HG03354 (cell line): ENCODE data around the gene AHNAK.
"Not testable (repeated sequence)": the region's sequence is repeated elsewhere in the genome, so short reads cannot be mapped to it uniquely, and the experiment has no call there.

Experiments used
- ATAC-seq: cut with Tn5 transposase; IDR thresholded peaks from one replicate; pipeline ENCODE4 v1.9.1; 2021; ENCODE audit warnings: mild to moderate bottlenecking; ENCODE audit not compliant: unreplicated experiment, poor library complexity, severe bottlenecking

The AHNAK gene

DNA sequence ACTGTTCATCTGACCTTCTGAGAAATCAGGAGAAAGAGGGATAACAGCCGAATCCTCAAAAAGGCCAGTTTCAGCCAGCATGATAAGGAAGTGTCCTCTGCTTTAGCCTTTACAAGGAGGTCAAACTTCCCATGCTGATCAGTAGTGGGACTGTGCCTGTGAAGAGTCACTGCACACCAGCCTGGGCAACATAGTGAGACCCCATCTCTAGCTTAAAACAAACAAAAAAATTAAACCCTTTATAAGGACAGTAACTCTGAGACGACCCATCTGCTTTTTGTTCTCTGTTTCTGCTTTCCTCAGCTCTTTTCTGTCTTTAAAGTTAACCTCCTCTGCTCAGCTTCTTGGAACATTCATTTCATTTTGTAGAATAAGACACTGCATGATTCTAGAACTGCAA, 78.0 kb downstream of the AHNAK start:
- no peak for ATAC-seq

DNA sequence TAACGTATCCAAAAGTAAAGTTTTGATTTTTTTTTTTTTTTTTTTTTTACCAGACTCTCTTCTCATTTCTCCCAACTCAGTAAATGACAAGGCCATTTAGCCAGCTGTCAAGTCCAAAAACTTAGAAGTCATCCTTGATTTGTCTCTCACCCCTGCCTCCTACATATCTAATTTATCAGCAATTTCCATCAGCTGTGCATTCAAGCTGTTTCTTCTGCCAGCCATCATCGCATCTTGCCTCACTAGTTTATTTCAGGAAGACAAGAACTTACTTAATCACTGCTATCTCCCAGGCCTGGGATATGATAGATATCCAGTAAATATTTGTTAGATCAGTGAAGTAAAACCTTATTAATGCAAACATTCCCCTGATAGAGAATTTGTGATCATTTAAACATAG, 80.2 kb downstream of the AHNAK start:
- ATAC-seq = no peak

DNA sequence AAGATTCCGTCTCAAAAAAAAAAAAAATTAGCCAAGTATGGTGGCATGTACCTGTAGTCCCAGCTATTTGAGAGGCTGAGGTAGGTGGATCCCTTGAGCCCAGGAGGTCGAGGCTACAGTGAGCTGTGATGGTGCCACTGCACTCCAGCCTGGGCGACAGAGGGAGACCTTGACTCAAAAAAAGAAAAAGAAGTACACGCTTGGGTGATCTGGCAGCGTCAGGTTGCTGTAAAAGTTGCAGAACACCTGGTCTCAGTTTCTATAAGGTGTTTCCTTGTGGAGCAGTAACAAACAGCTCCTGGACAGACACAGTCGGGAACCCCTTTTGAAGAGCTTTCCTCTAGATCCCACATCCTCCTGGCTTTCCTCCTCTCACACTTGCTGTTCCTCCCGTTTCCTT, 82.0 kb downstream of the AHNAK start:
- no peak for ATAC-seq

DNA sequence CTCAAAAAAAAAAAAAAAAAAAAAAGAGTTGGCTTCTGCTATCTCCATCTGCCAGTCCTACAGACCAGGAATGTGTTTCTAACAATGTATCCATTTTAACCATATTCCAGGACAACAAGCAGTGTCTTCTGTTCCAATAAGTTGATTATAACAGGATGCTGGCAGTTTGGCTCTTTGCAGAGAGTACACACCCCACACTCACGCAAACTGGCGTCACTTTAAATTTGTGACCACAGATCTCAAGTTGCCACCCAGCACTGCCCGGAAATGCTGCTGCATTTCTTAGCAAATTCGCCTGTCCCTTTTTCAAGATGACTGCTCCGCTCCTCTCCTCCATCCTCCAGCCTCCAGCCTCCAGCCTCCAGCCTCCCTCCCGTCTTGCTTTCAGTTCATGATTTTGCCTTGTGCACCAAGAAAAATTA, 83.5 kb downstream of the AHNAK start:
- ATAC-seq = no peak

DNA sequence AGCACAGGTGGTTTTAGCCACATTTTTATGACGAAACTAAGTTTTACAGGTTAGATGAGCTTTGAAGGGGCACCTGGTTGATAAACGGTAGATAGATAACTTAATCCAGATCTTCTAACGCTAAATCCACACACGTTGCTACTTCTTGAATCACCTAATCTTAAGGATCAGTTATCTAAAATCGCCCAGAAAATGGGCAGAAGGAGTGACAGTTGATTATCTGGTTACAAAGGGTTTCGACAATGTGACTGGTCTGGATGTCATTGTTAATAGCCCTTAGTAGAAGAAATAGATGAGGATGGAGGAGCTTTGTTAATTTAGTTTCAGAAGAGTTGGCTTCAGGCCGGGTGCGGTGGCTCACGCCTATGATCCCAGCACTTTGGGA, 84.1 kb downstream of the AHNAK start:
- ATAC-seq = no peak

DNA sequence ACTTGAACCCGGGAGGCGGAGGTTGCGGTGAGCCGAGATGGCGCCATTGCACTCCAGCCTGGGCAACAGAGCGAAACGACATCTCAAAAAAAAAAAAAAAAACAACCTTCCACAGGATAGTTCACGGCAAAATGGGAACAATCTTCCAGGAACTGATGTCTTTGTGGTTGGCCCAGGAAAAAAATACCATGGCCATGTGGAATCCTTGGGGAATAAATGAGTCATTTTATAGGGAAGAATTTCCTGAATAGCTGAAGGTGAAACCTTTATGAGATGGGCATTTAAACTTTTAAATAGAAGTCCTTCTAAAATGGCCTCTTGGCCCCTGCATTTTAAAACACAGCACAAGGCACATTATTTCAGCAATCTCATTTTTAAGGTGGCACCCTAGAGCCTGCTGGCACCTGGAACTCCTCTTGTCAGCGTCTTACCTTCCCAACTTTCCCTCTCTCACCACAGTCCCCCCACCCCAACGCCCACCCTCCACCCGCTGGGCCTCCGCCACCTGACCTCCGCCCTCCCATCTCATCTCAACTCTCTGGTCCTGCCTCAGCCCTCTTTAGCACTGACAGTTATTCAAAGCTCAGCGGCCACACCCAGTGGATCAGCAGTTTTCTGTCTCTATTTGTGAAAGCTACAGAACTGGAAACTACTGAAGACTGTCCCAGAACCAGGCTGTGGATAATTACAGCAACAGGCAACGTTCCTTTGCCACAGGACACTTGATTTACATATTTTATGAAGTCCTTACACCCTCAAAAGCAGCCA, 84.7 kb downstream of the AHNAK start:
- no peak for ATAC-seq

DNA sequence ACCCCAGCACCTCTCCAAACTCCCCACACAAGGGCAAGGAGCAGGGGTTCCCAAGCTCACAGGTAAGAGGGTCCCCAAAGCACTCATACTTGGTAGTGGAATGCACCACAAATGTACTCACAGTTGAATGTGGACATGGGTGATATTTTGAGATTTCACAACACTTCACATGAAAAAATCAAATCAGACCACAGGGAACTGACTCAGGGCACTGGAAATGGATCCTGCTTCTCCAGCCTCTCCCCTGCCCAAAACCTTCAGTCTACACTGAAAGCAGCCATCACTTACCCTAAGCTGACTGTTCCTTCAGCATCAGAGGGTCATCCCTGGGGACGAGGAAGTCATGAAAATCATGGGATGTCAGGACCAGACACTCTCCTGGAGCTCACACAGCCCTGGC, 87.5 kb downstream of the AHNAK start:
- ATAC-seq = no peak

DNA sequence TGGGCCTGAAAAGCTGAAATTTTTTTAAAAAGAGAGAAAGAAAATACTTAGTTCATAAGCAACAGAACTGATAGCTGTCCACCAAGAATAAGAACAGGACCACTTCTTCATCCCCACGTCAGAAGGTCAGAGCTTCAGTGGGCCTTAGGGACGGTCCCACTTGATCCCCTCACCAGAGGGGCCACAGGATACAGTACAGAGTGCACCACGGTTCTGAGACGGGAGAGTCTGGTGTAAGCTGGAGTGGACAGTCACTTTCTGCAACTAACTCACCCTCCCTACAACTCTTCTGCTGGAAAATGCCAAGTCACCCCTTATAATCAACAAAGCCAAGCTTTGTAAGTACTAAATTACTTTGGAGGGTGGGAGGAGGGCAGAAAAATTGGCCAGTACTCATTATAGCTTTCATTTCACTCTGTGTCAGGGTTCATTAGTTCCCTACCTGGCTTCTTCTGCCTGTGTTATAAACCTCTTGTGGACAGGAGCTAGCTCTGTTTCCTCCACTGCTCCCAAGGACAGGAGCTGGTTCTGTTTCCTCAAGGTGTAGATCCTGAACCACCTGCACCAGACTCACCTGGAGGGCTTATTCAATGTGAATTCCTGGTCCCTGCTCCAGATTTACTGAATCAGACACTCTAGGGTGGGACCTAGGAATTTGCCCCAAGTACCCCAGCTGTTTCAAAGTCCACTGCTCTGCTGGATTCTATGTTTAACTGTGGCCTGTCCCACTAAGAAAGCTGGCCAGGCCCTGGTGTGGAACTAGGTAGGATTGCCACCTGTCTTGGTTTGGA, 88.2 kb downstream of the AHNAK start:
- no peak for ATAC-seq

DNA sequence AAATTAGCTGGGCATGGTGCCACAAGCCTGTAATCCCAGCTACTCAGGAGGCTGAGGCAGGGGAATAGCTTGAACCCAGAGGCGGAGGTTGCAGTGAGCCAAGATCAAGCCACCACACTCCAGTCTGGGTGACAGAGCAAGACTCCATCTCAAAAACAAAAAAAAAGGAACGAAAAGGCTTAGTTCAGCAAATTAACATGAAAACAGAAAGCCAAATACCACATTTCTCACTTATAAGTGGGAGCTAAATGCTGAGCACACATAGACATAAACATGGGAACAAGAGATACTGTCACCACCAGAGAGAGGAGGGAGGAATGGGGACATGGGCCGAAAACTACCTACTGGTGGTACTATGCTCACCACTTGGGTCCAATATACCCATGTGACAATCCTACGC, 89.1 kb downstream of the AHNAK start:
- no peak for ATAC-seq

DNA sequence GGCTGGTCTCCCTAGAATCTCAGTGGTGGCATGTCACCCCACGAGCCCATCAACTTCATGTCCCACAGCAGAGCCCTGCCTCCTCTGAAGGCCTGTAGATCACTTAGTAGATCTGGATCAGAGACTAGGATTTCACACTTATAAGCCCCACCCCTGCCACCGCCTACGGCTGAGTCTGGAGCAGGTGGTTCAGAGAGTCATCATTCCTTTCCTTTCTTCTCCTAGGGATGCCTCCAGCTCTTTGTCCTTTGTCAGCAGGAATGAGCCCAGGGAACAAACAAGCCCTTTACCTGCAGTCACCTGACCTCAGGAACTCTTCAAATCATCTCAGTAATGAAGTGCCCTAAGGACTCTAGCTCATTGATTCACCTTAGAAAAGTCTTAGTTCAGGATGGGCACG, 90.0 kb downstream of the AHNAK start:
- ATAC-seq = no peak

DNA sequence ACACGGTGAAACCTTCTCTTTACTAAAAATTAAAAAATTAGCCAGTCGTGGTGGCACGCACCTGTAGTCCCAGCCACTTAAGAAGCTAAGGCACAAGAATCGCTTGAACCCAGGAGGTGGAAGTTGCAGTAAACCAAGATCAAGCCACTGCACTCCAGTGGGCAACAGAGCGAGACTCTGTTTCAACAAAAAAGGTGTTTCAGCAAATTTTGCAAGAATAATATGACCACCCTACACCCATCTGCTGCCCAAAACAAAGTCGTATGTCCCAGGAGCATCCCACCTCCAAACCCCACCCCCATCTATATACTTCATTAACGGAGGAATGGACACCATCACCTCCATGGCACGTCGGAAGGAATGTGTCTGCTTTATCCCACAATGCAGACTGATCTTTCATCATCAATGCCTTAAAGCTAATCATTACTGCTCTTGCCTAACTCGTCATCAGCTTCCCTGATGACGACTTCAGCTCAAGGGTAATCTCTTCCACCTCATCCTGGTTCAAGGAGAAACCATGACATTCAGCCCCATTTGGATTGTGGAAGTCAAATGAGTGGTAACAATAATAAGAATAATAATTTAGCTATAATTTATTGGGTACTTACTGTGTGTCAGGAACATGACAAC, 93.7 kb downstream of the AHNAK start:
- no peak for ATAC-seq

DNA sequence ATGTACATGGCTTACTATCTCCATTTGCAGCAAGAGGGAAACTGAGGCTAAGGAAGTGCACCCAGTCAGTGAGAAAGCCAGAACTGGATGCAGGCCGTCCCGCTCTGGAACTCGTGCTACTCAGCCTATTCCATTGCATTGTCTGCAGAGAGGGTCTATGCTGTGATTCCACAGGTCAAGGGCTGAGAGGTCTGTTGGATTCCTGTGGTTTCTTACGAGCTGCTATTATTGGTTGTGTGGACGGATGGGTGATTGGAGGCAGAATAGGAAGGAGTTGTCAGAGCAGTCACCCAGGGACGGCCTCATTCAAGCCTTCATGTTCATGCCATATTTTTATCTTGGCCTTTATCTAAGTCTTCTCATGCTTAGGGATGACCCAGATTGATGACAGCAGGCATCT, 94.3 kb downstream of the AHNAK start:
- no peak for ATAC-seq

DNA sequence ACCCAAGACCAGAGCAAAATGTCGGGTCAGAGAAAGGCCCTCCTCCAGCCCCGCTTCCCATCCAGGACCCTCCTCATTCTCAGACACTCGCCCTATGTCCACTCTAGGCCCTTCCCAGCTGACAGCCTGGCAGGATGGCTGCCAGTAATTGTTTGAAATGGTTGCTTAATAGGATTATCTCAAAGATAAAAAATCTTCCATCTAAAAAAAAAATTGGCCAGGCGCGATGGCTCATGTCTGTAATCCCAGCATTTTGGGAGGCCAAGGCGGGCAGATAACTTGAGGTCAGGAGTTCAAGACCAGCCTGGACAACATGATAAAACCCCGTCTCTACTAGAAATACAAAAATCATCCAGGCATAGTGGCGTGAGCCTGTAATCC, 95.4 kb downstream of the AHNAK start:
- ATAC-seq = no peak

DNA sequence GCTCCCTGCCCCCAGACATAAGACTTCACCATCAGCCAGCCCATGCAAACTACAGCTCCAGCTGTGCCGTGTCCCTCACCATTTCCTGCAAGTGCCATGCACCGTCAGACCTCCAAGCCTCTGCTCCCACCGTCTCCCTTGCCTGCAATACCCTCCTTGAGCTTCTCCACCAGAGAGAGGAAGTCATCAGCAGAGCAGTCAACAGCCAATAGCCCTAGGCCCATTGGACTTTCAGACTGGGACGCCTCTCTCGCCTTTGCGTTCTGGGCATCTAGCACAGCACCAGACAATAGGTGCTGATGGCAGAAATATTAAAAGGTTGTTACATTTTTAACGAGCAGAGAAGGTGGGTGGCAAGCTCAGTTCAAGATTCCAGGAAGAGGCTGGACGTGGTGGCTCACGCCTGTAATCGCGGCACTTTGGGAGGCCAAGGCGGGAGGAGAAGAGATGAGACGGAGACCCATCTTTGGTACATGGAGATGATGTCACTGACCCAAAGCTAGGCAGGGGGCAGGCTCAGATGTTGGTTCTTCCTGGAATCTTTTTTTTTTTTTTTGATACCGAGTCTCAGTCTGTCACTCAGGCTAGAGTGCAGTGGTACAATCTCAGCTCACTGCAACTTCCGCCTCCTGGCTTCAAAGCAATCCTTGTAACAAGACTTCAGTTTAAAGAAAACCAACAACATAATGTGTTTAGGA, 95.9 kb downstream of the AHNAK start:
- ATAC-seq = no peak

DNA sequence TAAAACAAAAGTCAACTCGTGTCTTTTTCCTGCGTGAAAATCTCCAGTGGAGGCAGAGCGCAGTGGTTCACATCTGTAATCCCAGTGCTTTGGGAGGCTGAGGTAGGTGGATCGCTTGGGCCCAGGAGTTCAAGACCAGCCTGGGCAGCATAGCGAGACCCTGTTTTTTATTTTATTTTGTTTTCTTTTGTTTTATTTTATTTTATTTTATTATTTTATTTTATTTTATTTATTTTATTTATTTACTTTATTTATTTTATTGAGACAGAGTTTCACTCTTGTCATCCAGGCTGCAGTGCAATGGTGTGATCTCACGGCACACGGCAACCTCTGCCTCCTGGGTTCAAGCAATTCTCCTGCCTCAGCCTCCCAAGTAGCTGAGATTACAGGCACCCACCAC, 96.7 kb downstream of the AHNAK start:
- ATAC-seq = not testable (repeated sequence)

DNA sequence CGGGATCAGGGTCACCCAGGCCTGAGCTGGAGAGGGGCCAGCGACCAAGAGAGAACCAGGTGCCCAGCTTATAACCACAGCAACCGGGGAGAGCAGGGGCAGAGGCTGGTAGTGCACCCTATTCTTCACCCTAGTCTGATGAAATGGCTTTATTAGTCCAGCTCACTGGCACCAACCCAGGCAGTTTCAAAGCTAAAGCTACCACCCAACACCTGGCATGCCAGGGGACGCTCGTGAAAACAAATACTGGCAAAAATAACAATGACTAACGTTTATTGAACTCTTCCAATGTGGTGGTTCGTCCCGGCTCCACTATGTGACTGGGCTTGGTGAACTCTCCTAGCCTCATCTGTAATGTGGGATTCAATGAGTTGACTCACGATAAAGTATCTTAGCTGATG, 97.2 kb downstream of the AHNAK start:
- no peak for ATAC-seq

DNA sequence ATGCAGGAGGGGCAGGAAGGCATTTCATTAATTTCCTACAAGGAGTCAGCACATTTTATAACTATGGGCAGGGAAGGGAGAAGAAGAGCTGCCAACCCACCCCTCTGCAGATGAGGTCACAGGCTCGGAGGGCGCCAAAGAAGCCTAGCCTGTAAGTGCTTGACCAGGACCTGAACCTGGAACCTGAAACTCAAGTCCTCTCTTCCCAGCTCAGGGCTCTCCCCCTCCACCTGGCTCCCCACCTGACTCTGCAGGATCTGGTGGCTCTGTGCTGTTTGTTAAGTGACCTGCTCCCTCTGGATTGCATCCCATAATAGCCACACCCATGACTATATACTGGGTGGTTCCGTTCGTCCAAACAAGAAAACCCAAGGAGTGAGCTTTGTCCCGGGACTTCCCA, 100.5 kb downstream of the AHNAK start:
- ATAC-seq = no peak

DNA sequence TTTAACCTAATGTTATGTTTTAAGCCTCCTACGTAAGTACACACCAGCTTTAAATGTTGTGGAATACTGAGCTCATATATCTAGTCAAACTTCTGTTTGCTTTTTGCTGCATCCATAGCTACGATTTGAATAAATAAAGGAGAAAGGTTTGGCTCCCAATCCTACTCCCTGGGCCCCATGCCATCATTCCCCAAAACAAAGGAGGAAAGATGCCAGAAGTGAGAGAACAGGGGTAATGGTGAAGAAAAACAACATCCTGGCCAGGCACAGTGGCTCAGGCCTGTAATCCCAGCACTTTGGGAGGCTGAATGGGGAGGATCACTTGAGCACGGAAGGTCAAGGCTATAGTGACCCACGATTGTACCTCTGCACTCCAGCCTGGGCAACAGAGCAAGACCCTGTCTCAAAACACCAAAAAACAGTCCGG, 101.3 kb downstream of the AHNAK start:
- ATAC-seq = no peak

DNA sequence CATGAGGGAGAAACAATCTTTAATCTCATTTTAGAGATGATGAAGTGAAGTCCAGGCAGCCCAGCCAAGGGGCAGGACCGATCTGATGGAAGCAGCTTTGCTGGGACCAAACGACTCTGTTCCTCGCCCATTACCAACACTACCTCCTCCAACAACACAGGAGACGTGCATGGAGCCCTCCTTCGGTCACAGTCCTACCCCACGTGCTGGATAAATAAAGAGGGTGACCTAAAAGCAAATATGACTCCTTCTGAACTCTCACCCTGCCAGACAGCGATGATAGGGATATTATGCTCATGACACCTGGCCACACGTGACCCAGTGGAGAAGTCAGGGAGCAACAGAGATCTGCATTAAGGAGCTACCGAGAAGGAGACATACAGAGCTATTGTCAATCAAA, 101.8 kb downstream of the AHNAK start:
- ATAC-seq = no peak

DNA sequence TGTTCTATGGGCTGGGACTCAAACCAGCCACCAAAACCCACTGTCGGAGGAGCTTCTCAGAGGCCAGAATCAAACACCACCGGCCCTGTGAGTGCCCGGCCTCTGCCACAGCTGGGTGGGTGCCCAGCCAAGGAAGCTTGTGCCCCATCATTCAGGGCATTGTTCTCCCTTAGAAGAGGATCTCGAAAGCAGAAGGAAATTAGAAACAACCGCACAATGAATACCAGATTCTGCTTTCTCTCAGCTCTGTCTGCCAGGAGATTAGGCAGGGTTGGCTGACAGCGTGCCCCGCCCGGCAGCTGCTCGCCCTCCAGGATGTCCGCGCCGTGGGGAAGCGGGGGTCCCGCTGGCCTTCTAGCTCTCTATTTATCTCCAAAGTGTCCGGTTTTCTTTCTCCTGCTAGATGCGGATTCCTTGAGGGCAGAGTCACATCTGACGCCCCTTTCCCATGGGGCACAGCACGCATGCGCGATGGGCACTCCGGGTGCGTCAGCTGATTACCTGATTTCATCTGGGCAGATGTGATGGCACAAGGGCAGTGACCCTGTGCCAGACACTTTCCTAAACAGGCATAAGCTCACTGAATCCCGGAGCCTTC, 102.3 kb downstream of the AHNAK start:
- no peak for ATAC-seq
